HG03175 (cell line): ENCODE measurements around the gene GRID1.
"Not testable (repeated sequence)": the region's sequence is repeated elsewhere in the genome, so short reads cannot be mapped to it uniquely, and the experiment has no call there.

ENCODE experiments used
- ATAC-seq: cut with Tn5 transposase; IDR thresholded peaks from one replicate; pipeline ENCODE4 v1.9.1; 2021; ENCODE audit warnings: mild to moderate bottlenecking, moderate library complexity; ENCODE audit not compliant: unreplicated experiment

Gene GRID1

DNA sequence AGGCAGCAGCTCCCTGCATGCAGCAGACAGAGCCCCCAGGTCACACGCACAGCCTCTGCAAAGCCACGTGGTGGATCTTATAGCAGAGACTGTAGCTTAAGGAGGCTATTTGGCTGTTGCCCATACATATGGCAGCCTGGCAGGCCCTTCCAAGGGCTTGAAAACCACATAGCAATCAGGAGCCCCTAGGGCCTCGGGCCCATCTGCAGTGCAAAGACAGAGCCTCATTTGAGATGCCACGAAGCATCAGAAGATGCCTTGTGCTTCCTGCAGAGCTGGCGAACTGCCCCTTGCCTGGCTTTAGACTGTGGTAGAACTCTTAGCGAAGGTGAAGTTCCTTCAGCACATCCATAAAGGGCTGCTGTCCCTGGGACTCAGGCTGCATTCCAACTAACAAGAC is 309.9 kb downstream of the GRID1 start:
- ATAC-seq: no peak

DNA sequence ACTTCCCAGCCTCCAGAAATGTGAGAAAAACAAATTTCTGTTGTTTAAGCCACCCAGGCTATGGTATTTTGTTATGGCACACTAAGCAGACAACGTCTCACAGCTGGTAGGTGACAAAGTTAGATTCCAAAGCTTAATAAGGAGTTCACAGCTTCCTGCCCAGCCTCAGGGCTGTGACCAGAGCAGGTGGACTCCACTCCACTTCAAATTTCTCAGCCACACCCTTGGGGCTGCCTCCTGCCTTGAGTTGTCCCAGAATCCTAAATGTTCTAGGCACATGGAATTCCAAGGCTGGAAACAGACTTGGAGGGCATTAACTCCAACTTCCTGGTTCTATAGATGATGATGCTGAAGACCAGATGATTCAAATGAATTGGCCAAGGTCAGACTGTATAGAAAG is 310.7 kb downstream of the GRID1 start:
- ATAC-seq: no peak

DNA sequence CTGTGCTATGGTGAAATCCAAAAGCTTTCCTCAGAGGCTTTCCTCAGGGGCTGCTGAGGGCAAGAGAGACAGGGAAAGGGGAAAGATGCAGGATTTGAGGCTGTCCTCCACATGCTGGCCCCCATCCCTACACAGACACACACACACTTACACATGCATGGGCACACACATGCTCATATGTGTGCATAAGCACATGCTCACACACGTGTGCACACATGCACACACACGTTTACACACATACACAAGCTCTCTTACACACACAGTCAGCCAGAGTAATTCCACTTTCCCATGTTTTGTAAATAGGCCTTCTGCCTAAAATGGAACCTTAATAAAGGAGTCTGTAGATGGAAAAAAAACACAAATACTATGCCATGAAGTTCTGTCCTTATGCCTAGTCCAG is 312.9 kb downstream of the GRID1 start:
- no peak for ATAC-seq

DNA sequence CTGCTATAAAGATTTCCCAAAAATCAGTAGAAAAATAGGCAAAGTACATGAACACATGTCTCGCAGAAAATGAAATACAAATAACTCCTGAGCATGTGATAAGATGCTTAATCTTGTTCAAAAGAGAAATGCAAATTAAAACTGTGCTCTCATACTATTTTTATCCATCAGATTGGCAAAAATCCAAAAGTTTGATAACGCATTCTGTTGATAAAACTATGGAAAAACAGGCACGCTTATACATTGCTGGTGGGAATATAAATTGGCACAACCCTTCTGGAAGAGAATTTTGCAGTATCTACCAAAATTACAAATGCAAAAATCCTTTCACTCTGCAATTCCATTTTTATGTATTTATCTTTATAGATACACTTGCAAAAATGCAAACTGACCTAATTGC is 315.0 kb downstream of the GRID1 start:
- ATAC-seq: no peak

DNA sequence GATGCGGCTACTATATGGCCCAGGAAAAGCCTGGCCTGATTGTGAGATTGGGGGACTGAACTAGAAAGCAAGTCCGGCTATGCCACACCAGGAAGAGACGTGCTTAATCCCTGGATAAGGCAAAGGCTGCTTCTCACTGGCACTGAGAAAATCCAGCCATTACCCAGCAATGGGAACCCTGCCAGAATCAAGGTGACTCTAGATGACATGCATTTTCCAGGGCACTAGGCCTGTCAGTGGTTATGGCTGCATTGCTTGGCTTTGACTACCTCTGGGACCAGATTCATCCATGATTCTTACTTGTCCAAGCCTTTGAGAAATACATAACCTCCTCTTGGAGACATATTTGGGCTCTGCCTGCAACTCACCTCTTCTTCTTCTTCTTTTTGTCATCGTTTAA is 317.2 kb downstream of the GRID1 start:
- ATAC-seq: no peak

DNA sequence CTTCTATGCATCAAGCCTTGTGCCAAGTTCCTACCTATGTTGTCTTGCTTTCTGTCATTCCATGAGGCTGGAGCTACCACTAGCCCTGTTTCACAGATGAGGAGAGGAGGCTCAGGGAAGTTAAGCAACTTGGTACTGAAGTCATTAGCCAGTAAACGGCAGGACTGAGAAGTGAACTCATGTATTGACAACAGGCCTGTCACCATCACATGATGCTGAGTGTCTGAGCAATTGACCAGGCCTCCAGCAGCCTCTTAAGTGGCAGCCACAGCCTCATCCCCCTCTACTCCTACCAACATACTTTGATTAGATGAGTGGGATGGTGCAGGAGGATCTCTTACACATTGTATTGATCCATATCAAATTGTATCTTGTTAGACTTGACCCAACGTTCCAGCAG is 317.6 kb downstream of the GRID1 start:
- ATAC-seq: no peak

DNA sequence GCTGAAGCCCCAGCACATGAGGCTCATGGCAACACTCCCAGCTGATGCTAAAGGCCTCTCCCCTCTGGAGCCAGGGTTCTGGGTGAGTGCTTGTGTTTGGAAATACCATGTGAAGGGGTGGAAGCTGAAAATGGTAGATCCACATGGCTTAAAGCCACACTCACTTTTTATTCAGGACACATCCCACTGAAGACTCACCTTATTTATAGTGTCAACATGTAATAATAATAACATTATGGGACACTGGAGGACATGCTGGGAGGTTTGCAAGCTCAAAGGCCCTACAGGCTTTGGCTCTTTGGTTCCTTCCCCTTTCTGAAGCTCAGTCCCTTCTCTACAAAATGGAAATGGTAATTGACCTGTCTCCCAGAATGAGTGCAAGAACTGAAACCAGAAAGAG is 318.0 kb downstream of the GRID1 start:
- no peak for ATAC-seq

DNA sequence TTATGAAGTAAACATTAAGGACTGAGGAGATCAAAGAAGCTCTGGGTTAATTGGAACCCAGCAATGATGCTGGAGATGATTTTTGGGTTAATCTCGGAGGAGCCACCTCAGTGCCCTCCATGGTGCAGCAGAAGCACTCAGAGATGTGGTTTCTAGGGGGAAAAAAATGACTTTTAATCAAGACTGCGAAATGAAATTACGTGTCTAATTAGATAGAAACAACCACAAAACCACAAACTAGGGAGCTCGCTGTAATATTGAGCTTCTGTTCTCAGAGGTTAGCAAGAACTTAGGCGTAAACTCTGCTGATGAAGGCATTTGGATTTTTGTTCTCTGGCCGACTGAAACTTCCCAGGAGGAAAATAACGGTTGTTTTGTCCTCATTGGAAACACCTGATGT is 319.0 kb downstream of the GRID1 start:
- no peak for ATAC-seq

DNA sequence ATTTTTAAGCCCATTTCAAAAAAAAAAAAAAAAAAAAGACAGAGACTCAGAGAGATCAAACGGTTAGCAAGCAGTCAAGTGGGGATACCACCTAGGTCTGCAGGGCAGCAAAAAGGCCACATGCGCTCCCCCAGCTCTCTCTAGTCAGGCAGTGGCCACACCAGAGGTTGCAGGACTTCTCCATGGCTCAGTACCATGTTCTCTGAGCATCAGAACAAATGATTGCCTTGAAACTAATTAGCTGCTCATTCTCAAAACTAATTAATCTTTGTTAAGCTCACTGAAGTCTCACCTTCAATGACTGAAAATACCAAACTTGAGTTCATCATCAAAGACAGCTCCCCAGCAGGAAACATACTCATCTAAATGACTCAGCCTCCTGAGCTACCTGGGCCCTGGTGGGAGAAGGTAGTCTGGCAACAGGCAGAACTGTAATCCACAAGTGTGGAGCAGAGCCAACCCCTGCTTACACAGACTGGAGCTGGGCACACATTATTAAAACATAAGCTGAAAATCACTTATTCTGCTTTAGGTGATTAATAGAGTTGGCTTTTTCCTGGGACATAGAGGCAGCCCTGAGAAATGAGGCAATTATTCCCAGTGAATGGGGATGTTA is 319.6 kb downstream of the GRID1 start:
- ATAC-seq: no peak

DNA sequence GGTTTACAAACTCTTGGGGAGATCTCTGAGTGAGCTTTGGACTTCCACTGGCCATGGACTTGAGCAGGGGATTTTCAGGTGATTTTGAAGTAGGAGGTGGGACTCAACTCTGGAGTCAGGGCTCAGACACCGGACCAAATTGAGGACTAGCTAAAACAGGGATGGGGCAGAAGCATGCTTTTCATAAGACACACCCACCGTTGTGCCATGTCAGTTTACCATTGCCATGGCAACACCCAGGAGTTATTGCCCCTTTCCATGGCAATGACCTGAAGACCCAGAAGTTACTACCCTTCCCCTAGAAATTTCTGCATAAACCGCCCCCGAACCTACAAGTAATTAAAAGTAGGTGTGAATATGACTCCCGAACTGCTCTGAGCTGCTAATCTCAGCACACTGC is 320.7 kb downstream of the GRID1 start:
- ATAC-seq: no peak

DNA sequence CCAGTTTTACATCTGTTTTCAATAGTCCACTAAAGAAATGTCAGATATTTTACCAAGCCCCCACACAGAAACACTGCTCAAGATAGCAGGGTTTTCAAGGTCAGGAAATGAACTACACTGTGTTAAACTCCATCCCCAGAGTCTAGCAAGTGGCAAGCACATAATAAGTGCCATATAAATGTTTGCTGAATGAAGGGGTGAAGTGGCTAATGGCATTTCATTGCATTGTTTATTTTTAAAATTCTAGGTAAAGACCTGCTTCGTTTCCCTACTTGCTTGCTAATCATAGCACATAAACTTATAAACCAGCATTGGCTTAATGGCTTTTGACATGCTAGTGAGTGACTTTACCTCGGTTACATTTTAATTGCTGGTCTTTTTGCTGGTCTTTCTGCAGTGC is 322.6 kb downstream of the GRID1 start:
- ATAC-seq: no peak

DNA sequence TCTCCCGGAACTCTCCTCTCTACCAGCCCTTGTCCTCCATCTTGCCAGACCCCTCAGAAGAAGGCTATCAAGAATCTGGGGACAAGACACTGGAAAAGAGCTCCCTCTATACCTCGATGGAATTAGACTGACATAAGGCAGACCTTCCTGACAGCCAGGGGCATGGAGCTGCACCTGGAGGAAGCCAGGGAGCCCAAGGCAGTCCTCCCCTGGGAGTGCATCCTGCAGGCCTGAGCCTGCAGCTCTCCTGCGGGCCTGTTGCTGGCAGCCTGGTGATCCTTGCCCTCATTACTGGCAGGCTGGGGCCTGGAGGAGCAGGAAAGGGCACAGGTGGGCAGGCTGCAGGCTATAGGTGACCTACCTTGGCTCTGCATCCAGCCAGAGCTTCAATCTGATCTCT is 323.4 kb downstream of the GRID1 start:
- ATAC-seq: no peak

DNA sequence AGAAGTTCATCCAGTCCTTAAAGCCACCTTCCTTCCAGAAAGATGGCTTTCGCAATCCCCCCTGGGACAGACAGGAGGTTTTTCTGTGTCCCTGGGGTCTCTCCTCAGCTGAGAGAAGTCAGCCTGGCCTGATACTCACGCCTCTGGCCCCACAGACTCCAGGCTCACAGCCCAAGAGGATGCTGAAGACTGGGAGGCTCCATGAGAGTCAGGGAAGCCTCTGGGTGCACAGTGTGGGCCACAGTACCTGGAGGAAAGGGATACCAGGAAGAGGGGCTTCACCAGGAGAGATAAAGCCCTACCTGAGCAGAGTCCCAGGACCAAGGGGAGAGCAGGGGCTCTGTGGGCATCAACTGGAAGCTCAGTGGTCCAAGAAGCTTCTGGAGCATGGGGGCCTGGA is 324.4 kb downstream of the GRID1 start:
- ATAC-seq: no peak

DNA sequence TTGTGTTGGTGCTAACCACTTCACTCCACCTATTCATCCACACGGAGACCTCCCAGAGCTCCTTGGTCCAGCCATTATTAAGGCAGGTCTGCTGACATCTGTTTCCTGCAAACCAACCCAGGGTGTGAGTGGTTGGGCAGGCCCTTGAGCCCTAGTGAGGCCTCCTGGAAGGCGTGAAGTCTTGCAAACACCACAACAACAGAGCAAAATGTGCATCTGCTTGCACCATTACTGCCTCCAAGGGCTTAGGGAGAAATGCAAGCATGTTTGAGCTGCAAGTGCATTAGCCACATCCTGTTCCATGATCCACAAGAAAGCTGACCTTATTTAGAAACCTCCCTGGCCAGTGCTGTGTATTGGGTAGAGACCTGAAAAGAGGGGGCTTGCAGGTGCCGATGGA is 325.5 kb downstream of the GRID1 start:
- no peak for ATAC-seq

DNA sequence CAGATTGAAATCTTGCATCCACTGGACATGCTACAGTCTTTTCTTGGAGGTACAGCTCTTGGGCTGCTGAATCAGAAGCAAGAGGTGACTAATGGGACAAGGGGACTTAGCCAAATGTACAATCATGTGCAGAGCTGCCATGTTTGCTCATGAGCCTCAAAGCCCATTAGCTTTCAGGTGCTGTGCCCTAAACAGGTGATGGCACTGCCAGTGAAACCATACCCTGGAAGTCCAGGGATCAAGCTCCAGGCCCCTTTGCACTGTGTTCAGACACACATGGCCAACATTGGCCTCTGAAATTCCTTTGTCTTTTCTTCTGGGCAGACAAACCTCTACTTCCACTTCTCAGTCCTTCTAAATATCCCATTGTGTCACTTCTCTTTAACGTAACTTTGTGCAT is 328.2 kb downstream of the GRID1 start:
- ATAC-seq: no peak

DNA sequence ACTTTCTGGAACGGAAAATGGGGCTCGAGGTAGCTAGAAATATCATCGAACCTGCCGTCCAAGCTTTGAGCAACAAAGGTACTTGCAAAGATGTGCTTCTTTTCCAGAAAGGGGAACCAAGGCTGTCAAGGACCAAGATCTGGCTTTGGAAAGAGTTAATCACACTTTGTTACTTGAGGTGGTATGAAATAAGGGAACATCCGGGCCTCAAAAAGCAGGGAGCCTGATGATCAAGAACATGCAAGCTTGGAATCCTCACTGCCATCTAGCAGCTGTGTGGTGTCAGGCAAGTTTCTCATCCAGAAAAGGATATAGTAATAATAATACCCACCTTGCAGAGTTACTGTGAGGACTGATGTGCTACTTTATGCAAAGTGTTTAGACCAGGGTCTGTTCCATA is 329.5 kb downstream of the GRID1 start:
- ATAC-seq: no peak

DNA sequence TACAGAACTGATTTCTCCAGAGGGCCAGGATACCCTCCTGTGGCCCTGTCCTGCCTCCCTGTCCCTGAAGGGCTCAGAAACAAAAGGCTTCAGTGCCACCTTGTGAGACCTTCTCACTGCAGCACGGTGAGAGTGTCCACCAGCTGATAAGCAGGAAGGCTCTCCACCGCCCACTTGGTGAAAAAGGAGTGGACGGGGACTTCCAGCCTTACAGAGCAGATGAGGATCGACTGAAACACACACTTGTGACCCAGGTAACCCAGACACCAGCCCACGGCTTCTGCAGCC is 330.1 kb downstream of the GRID1 start:
- ATAC-seq: no peak

DNA sequence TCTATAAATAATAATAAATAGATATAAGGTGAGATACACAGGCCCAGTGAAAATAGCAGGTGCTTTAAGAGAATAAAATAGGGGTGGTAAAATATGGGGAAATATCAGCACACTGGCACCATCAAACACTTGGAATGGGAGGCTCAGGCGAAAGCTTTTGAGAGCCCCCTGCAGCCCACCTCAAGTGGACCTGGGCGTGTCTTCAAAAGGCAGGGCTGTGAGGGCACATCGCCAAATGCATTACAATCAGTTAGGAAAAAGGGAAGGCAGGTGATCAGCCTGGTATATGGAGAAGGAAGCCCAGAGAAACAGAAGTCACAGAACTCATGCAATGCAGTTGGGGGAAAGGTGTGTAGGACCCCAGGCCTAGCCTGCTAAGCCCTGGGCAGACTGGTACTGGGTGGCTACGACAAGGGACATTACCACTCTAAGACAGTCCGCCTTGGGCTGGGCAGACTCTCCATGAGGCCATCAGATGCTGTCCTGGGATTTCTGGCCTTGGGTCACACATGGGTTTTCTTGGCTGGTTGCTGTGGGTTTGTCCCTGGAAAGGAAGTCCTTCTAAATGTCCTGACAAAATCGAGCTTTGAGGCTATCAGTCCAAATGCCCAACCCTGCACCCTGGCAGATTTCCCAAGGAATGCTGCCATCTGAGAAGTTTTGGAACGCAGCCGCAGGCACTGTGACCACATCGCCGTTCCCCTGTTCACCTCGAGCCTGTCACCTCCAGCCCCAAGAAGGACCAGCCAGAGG is 330.6 kb downstream of the GRID1 start:
- ATAC-seq: no peak

DNA sequence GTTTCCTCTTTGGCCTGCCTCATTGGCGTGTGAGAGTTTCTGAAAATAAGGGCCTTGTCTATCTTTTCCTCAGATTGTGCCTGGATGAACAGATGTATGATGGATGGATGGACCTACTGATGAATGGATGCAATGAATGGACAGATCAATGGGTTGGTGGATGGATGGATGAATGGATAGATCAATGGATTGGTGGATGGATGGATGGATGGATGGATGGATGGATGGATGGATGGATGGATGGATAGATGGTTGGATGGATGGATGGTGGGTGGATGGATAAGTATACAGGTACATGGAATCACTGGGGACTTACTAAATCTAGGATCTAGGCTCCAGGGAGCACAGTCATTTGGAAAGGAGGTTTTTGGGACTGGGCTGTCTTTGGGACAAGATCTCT is 331.9 kb downstream of the GRID1 start:
- no peak for ATAC-seq

DNA sequence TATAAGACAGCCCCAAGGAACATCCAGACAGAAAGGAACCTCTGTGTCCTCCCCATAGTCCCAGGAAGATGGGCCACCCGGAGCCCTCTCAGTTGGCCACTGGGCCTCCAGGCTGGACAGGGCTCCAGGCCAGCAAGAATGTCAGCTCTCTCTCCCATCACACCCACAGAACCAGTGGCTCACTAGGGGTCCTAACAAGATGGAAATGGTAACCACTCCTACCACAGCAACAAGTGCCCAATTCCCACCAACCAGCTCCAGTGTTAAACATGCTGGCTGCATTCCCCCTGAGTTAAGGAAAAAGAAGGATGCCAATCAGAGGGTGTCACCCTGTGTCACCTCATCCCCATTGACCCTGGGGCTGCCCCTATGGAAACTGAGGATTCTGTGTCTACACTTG is 333.0 kb downstream of the GRID1 start:
- ATAC-seq: no peak

DNA sequence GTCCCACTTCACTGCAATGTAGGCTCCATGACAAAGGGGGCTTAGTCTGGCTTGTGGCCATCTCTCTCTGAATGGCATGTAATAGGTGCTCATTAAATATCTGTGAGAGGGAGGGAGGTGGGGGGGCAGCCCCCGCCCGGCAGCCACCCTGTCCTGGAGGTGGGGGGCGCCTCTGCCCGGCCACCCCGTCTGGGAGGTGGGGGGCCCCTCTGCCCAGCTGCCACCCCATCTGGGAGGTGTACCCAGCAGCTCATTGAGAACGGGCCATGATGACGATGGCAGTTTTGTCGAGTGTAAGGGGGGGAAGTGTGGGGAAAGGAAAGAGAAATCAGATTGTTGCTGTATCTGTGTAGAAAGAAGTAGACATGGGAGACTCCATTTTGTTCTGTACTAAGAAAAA is 334.5 kb downstream of the GRID1 start:
- ATAC-seq: not testable (repeated sequence)

DNA sequence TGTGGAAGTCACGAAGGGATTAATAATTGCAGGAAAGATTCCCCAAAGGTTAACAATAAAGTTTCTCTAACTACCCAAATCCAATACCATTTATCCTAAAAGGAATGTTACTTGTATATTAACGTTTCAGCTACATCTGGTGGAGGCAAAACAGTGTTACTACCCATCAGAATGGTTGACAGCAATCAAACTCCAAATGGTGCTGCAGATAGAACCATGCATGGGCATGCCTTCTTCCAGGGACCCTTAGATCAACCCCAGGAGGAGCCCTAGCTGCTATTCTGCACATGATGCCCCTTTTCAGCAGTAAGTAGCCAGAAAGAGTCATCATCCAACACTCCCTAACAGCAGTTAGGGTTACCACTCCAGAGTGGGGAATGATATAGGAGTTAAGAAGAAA is 336.3 kb downstream of the GRID1 start:
- ATAC-seq: no peak

DNA sequence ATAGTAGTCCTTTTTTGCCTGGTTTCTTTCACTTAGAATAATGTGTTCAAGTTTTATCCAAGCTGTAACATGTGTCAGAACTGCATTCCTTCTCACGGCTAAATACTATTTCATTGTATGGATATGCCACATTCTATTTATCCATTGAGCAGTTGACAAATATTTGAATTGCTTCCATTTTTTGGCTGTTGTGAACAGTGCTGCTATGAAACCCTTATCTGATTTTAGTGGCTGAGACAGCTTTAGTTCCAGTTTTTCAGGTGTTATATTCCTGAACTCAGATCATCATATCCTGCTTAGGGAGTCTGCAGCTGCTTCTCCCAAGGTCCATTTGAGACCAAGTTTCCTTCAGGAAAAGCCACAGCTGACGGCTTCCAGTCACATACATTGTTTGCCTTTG is 339.2 kb downstream of the GRID1 start:
- no peak for ATAC-seq
